ENCODE results near the gene SPEF2.

SPEF2 gene

GRCh38 chr5:35789732-35790456 is 172.2 kb downstream of the SPEF2 start:
- no peak for DNase-seq

DNA sequence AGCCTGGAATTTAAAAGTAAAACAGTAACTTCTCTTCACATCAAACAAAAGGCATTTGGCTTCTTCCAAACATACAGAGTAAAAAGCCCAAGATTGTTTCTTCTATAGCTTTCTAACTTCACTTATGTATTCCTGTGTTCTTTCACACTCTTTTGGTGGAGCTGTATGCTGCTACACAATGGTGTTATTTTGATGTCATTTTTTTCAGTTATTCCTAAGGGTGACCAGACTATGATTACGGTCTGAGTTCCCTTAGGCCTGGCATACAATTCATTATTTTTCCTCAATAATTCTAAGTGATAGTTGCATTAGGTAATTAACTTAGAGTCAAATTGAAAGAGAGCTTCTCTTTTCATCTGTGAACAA is 172.8 kb downstream of the SPEF2 start:
- DNase-seq, result no peak

DNA sequence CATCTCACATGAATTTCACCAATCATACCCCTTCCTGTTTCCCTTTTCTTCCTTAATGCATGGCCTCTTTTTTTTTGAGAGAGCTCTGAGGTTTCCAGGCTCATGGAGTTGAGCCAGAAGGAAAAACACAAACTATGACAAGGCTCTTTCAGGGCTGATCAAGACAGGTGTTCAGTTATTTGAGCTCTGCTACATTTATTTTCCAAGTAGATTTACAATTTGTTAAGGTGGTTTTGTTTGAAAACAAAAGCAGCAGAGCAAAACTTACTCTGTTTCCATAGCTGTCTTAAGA is 176.6 kb downstream of the SPEF2 start:
- DNase-seq, result no peak

DNA sequence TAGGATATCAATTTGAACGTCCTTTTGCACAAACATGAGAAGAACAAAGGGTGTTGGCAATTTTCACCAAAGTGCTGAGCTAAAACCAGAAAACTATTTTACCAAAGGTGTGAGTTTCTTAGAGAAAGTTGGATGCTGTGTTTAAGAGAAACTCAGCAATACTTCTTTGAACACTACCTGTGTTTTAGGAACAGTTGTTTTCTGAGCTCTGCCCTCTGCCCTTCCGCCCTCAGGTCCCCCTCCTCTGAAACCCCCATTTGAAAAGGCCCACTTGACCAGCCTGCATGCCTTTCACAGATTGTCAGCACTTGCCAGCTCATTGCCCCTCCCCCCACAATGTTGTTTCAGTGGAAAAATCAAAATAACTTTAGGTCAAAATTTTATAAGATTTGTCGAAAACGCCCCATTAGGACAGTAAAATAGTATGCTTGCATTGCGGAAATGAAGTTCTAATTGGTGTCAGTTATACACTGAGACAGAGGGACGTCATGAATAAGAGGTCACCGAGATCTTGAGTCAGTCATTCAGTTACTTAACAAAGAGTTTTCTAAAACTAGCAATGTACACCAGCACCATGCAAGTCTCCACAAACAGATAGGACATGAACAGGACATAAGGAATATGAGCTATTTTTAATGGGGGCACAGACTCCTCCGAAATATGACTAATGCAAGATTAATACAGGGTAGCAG is 177.2 kb downstream of the SPEF2 start:
- DNase-seq, result no peak

- DNase-seq, result no peak
These were observed 181.5 kb downstream of the SPEF2 start for GRCh38 chr5:35799181-35799580.

DNA sequence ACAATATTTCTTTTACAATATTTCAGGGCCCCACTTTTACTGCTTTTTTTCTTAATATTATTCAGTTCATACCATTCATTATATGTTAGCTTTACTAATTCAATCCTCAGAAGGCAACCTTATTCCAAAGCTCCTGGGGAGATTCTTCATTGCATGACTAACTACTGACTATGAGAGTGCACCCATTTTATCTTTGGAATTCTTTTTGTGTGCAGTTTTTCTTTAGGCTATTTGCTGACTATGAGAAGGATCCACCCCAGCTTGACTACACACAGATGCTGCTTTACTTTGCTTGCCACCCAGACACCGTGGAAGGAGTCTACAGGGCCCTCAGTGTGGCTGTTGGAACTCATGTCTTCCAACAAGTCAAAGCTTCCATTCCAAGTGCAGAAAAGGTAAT is 182.1 kb downstream of the SPEF2 start:
- no peak for DNase-seq

GRCh38 chr5:35803191-35803651 is 185.6 kb downstream of the SPEF2 start:
- no peak for DNase-seq

- DNase-seq, result no peak
These were observed 186.6 kb downstream of the SPEF2 start for GRCh38 chr5:35804201-35804653.

- DNase-seq, result no peak
These were observed 187.2 kb downstream of the SPEF2 start for GRCh38 chr5:35804841-35805240.

DNA sequence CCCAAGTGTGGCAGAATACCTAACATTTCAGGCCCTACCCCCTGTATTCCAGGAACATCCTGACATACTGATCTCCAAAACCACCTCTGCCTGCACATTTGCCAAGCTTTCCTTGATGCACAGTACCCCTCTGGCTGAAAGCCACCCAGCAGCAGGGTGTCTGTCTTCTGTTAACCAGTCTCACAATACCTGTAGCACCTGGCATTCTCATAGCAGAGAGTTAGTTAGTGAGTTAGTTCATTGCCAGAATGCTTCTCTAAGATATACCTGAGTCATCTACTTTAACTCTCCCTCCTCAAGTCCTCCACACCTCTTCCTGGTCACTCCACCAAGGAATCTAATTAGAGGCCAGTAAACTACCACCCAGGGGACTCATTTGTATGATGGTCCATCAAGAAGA is 192.9 kb downstream of the SPEF2 start:
- no peak for DNase-seq

- DNase-seq, result peak; percentile 46
These were observed 193.6 kb downstream of the SPEF2 start for GRCh38 chr5:35811108-35811741.

DNA sequence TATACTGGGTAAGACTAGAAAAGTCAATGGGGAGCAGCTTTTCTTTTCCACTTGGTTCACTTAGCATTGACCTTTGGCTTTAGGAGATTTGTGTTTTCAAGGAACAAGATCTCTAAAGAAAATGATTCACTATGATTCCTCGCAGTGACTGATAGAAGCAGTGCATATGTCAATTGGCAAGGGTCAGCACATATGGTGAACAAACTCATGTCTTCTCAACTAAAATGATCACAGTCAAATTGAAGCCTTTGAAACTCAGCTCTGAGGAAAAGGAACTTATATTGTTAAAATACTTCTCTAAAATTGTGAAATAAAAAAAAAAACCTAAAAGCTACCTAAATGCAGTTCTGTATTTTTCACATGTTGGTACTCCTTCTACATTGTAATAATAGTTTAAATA is 195.9 kb downstream of the SPEF2 start:
- DNase-seq, result no peak

GRCh38 chr5:35815089-35815936 is 197.7 kb downstream of the SPEF2 start:
- no peak for DNase-seq

- no peak for DNase-seq
These were observed 199.3 kb downstream of the SPEF2 start for GRCh38 chr5:35816881-35817521.

- no peak for DNase-seq
These were observed 201.4 kb downstream of the SPEF2 start for GRCh38 chr5:35819026-35819425.

DNA sequence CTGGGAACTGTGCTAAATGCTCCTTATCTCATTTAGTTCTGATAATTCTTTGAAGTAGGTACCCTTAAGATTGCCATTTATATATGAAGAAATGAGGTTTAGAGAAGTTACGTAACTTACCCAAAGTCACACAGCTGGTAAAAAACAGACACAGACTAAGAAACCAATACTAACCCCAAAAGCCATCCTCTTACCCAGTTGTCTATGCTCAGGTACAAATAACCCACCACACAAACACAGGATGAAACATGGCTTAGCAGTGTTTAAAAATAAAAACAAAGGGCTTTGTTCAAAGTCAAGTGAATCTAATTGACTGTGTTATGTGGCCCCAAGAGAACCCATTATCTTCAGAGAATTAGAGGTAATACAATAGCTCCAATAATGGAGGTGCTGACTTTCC is 202.0 kb downstream of the SPEF2 start:
- no peak for DNase-seq

- no peak for DNase-seq
These were observed 203.1 kb downstream of the SPEF2 start for GRCh38 chr5:35820735-35821134.

GRCh38 chr5:35821513-35821912 is 203.8 kb downstream of the SPEF2 start:
- no peak for DNase-seq

DNA sequence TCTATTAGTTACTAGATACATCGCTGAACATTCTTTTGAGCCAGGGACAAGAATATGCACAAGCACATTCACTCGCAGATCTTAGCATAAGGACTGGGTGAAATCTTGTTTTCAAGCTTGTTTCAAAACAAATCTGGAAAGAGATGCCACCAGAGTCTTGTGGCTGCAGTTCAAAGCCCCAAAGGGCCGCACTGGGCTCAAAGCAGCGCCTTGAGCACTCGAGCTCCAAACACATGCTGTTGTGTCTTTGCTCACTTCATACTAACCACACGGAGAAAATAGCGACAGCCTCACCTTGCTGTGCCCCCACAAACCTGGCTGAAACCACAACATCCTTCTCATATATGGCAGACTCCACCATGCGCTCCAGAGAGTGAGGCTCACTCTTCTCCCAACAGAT is 204.8 kb downstream of the SPEF2 start:
- peak; percentile 58 for DNase-seq

GRCh38 chr5:35823347-35824098 is 205.9 kb downstream of the SPEF2 start:
- DNase-seq, result no peak

DNA sequence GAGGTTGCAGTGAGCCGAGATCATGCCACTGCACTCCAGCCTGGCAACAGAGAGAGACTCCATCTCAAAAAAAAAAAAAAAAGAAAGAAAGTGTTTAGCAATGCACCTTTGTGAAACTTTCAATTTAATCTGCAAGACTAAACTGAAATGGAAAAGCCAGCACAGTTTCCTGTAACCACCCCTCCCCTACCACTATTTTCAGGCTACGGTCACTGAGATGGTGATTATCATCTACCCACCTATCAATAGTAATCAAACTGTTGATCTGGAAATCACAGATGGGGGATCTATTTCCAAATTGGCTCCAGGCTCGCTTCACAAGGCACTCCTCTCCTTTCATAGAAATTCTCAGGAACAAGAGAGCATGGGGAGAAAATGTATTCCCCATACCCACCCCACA is 208.4 kb downstream of the SPEF2 start:
- no peak for DNase-seq

GRCh38 chr5:35826554-35826953 is 208.9 kb downstream of the SPEF2 start:
- DNase-seq, result no peak

Data from activated T-cell treated with anti-CD3 and anti-CD28 coated beads, Interleukin-2, amount 50 U/mL, for 1 hour (primary cell).